Activated naive CD4-positive, alpha-beta T cell treated with anti-CD3 and anti-CD28 coated beads, Interleukin-2, amount 50 U/mL, for 24 hours (primary cell): Measurements from ENCODE around the gene PADI1.

Experiments used
- H3K27ac Mint-ChIP-seq: one replicate; pipeline ENCODE4 v1.8.0; 2021; ENCODE audit warnings: mild to moderate bottlenecking, mixed read lengths
- H3K27me3 Mint-ChIP-seq: one replicate; pipeline ENCODE4 v1.8.0; 2021; ENCODE audit warnings: mixed read lengths
- H3K36me3 Mint-ChIP-seq: one replicate; pipeline ENCODE4 v1.8.0; 2021; ENCODE audit warnings: mixed read lengths
- H3K4me1 Mint-ChIP-seq: one replicate; pipeline ENCODE4 v1.8.0; 2021; ENCODE audit warnings: mixed read lengths
- H3K4me3 Mint-ChIP-seq: one replicate; pipeline ENCODE4 v1.8.0; 2021; ENCODE audit warnings: mild to moderate bottlenecking, mixed read lengths
- H3K9me3 Mint-ChIP-seq: one replicate; pipeline ENCODE4 v1.8.0; 2021; ENCODE audit warnings: mixed read lengths

The PADI1 gene

DNA sequence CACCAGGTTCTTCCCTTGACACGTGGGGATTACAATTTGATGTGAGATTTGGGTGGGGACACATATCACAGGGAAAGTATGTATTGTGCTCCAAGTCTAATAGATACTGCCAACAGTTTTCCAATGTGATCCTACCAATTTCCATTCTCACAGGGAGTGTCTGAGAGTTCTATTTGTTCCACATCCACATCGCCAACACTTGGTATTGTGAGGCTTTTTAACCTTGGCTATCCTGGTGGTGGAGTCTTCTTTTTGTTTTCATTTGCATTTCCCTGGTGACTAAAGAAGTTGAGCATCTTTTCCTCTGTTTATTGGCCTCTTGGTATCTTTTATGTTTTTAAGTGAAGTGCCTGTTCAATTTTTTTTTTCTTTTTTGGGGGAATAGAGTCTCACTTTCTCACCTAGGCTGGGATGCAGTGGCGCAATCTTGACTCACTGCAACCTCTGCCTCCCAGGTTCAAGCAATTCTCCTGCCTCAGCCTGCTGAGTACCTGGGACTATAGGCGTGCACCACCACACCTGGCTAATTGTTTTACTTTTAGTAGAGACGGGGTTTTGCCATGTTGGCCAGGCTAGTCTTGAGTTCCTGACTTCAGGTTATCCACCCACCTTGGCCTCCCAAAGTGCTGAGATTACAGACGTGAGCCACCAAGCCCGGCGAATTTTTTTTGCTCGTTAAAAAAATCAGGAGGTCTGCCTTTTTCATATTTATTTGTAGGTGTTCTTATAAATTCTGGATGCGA is 15.9 kb upstream of the PADI1 start:
- Mint-ChIP-seq H3K27me3 (no peaks in the 10 kb centered on the region), H3K4me1 (peaks cover 29% of the 10 kb centered on the region), H3K27ac (no peak overlapping the region), H3K36me3 (peaks cover 2% of the 10 kb centered on the region), H3K9me3 (no peaks in the 10 kb centered on the region), H3K4me3 (no peak overlapping the region)

DNA sequence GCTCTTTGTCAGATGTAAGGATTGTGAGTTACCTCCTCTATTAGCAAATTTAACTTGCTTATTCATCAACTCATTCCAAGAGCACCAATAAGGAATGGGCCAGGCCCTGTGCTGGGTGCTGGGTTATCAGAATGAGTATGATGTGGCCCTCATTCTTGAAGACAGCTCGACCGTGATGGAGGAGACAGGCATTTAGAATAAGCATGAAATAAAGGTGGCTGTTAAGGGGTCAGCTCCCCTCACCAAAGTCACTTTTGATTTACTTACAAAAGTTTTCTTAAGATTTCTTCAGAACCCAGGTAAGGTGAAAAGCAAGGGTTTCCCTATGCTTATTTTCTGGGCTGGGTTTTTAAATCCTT is 15.3 kb upstream of the PADI1 start:
- Mint-ChIP-seq H3K27ac (no peak overlapping the region), H3K9me3 (no peaks in the 10 kb centered on the region), H3K27me3 (no peaks in the 10 kb centered on the region), H3K4me3 (no peak overlapping the region), H3K4me1 (peaks cover 29% of the 10 kb centered on the region), H3K36me3 (peaks cover 2% of the 10 kb centered on the region)

DNA sequence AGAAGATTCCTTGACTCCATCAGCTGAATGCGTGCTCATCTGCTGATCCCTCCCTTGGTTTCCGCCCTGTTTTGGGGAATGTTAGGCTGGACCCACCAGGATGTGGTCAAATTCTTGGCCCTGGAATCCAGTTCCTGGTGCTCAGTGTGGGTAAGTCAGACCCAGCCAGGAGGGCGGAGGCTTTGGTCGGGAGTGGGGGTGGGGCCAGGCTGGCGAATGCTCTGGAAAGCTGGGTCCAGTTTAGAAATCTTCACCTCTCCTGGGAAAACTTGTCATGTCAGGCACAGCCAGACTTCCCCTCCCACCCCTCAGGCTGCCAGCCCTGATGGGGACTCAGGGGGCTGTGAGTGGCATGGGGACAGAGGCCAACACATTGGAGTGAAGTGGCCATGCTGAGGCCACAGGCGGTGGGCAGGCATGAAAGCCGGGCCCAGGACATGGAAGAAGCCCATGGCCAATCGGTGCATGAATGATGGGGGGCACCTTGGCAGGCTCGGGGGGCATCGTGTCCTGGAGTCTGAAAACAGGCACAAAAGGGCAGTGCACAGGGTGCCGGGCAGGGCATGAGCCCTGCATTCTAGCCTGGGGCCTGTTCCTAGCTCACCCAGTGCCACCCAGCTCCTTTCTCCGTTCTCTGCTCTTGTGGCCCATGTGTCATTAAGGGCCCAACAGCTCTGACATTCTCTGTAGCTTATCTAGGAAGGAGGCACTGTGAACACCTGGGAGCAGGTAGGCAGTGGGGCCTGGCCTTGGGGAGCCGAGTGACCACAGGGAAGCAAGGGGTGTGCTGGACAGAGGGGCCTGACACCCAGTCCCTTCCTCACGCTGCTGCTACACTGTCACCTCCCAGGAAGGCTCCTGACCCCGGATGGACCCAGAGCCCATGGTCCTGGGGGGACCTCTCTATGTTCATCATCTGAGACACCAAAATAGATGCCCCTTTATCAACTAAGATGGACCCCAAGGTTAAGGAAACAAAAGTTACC is 14.6 kb upstream of the PADI1 start:
- Mint-ChIP-seq H3K36me3 (peaks cover 2% of the 10 kb centered on the region), H3K27ac (no peak overlapping the region), H3K27me3 (no peaks in the 10 kb centered on the region), H3K4me1 (peaks cover 27% of the 10 kb centered on the region), H3K4me3 (no peak overlapping the region), H3K9me3 (no peaks in the 10 kb centered on the region)

DNA sequence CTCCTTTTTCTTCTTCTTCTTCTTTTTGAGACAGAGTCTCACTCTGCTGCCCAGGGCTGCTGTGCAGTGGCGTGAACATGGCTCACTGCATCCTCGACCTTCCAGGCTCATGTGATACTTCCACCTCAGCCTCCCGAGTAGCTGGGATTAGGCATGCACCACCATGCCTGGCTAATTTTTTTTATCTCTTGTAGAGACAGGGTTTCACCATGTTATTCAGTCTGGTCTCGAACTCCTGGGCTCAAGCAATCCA is 13.0 kb upstream of the PADI1 start:
- no peak overlapping the region for H3K4me3 Mint-ChIP-seq
- H3K36me3 Mint-ChIP-seq, result peaks cover 2% of the 10 kb centered on the region
- no peaks in the 10 kb centered on the region for H3K9me3 Mint-ChIP-seq
- H3K27me3 Mint-ChIP-seq, result no peaks in the 10 kb centered on the region
- H3K27ac Mint-ChIP-seq, result no peak overlapping the region
- H3K4me1 Mint-ChIP-seq, result peaks cover 11% of the 10 kb centered on the region

DNA sequence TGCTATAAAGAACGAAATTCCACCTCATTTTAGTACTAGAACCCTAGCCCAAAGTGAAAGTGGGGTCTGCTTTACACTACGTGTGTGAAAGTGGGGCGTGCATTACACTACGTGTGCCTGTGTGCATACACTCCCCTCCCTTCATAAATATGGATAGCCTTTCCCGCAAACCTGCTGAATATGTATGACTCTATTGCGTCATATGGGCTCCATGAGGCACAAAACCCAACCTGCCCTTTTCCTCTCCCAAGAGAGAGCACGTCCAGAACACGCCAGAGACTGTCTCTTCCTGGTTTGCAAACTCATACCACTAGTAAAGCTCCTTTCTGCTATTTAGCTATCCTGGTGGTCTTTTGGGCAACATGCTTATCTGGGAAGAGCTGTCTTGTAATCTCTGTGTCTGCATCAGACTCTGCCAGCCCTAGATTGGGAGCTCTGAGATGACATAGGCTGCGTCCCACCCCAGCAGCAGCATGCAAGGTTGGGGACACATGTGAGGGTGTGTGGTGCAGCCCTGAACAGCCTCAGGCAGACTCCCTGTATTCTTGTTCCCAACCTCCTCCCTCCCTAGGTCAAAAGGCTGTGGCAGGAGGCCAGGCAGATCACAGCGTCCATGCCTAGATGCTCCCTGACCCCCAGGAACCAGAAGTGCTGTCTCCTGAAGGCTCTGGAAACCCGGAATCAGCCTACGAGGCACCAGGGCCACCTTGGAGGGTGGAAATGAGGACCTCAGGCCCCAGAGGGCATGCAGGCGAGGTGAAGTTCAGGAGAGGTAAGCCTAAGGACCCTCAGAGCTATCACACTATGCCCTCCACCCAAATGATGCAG is 12.3 kb upstream of the PADI1 start:
- Mint-ChIP-seq H3K4me1 (peaks cover 6% of the 10 kb centered on the region), H3K27ac (no peak overlapping the region), H3K27me3 (no peaks in the 10 kb centered on the region), H3K36me3 (peaks cover 2% of the 10 kb centered on the region), H3K9me3 (no peaks in the 10 kb centered on the region), H3K4me3 (no peak overlapping the region)

DNA sequence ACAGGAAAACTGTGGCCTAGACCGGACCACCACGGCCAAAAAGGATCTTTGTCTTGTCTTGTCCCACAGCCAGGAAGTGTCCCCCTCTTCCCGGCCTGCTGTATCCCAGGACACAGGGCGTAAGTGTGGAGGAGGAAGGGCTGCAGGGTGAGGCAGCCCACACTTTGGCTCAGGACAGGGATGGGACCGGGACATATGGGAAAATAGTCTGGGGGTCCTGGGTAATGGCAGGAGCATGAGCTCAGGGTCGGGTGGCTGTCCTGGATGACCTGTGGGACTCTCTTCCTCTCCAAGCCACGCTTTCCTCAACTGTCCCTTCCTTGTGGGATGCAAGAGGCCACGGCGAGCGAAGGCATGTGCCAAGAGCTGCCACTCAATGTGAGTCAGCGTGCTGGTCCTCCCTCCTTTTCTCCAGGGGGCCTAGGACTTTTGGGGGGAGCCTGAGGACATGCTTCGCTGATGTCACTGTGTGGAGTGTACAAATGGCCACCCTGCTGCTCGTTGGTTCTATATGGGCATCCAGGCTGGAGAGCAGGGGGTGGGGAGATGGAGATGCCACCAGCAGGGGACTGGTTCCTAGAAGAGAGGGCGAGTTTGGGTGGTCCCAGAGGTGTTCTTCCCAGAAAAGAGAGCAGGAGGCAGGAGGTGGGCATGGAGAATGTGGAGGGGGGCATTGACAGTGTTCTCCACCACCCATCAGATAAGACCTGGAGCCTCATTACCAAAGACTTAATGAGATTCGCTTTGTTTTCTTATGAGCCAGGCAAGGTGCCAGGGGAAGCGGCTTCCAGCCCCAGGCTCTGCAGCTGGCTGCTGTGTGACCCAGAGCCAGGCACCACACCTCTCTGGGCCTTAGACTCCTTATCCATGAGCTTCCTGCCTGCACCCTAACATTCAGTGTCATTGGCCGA is 11.5 kb upstream of the PADI1 start:
- Mint-ChIP-seq H3K4me1 (peaks cover 6% of the 10 kb centered on the region), H3K27ac (no peak overlapping the region), H3K36me3 (no peaks in the 10 kb centered on the region), H3K9me3 (no peaks in the 10 kb centered on the region), H3K4me3 (no peak overlapping the region), H3K27me3 (no peaks in the 10 kb centered on the region)

DNA sequence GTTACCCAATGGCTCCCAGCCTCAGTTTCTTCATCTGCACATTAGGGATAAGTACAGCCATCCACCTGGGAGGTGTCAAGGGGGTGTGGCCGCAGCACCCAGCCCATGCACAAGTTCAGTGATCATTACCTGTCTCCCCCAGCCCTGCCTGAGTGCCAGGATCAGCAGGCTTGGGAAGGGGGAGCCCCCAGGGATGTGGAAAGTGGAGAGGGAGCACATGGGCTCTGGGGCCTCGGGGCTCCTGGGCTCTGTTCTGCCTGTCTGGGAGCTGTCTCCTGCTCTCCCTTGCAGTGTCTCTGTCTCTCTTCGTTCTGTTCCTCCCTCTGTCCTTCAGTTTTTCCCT is 10.8 kb upstream of the PADI1 start:
- Mint-ChIP-seq H3K27ac (no peak overlapping the region), H3K27me3 (no peaks in the 10 kb centered on the region), H3K36me3 (no peaks in the 10 kb centered on the region), H3K9me3 (no peaks in the 10 kb centered on the region), H3K4me1 (peaks cover 7% of the 10 kb centered on the region), H3K4me3 (no peak overlapping the region)

DNA sequence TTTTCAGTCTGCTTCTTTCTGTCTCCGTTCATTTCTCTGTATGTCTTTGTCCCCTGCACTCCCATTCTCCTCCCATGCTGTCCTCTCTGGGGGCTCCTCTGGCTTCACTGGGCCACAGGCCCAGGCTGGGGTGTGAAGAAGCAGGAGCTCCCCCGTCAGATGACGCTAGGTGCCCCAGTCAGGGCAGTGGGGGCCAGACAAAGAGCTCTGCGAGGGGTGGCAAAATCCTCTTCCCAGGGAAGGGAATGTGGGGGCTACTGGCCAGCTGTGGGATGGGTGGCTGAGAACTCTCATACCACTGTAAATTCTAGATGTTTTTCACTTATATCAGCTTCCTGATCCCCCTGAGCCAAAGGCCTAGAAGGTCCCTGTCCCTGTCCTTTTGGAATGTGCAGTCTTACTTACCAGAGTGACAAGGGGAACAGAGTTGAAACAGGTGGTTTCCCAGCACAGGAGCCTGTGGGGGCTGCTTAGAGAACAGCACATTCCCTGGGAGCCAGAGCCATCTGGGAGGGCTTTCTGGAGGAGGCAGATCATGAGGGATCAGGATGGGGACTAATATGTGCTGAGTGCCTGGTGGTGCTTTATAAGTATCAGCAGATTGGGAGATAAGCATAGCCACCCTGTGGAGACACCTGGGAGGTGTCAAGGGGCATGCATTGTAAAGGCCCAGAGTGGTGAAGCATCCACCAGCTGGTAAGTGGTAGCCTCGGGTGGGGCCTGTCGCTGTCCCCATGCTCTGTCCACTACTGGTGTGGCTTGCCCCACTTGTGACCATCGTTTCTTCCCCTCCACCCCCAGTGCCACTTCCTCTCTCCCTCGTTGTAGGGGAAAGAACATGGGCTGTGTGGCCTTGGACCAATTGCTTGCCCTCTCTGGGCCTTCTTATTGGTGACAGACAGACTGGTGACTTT is 10.1 kb upstream of the PADI1 start:
- Mint-ChIP-seq H3K36me3 (no peaks in the 10 kb centered on the region), H3K4me1 (peaks cover 12% of the 10 kb centered on the region), H3K9me3 (no peaks in the 10 kb centered on the region), H3K27me3 (no peaks in the 10 kb centered on the region), H3K27ac (no peak overlapping the region), H3K4me3 (no peak overlapping the region)

DNA sequence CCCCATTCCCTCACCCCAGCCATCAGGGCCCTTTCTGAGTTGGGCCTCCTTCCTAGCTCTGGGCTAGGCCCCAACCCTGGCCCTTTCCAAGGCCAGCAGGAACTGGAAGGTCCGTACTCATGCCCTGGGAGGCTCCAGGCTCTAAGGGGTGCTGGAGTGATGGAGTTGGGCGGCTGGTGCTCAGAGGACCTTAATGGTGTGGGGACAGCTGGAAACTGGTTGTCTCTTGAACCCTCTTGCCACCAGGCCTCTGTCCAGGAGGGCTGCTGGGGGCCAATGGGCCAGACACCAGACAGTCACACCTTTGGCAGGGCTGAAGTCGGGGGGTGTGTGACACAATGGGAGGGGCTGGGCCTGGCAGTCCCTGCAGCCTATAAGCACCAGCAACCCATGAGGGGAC is 9.2 kb upstream of the PADI1 start:
- H3K27me3 Mint-ChIP-seq, result no peaks in the 10 kb centered on the region
- no peaks in the 10 kb centered on the region for H3K36me3 Mint-ChIP-seq
- no peak overlapping the region for H3K4me3 Mint-ChIP-seq
- no peak overlapping the region for H3K27ac Mint-ChIP-seq
- peaks cover 19% of the 10 kb centered on the region for H3K4me1 Mint-ChIP-seq
- no peaks in the 10 kb centered on the region for H3K9me3 Mint-ChIP-seq

DNA sequence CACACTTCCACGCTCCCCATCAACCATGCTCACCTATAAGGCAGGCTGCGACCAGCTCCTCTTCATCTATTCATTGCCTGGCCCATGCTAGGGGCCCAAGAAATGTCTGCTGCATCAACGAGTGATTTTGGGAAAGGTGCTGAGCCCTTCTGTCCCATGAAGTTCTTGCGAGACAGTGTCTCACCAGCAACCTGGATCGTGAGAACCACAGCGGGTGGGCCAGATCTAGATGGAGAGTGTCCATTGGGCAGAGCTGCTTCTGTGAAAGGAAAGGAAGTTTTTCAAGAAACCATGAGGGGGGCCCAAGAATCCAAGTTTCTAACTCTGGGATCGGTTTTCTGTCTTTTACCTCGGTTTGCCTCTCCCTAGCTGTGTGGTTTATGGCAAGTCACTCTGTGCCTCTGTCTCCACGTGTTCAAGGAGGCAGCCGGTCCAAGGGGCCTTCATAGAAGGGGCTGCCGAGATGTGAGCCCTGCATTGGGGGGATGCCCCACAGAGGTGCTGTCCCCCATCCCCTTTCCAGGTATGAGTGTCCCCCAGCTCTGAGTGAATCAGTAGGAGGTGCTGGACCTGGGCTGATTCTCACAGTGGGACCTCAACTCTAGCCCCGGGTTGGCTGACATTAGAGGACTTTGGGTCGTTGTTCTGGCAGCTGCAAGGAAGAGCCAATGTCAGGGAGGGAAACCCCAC is 8.3 kb upstream of the PADI1 start:
- no peaks in the 10 kb centered on the region for H3K27me3 Mint-ChIP-seq
- H3K36me3 Mint-ChIP-seq, result no peaks in the 10 kb centered on the region
- no peak overlapping the region for H3K4me3 Mint-ChIP-seq
- H3K9me3 Mint-ChIP-seq, result no peaks in the 10 kb centered on the region
- peaks cover 26% of the 10 kb centered on the region for H3K4me1 Mint-ChIP-seq
- no peak overlapping the region for H3K27ac Mint-ChIP-seq

DNA sequence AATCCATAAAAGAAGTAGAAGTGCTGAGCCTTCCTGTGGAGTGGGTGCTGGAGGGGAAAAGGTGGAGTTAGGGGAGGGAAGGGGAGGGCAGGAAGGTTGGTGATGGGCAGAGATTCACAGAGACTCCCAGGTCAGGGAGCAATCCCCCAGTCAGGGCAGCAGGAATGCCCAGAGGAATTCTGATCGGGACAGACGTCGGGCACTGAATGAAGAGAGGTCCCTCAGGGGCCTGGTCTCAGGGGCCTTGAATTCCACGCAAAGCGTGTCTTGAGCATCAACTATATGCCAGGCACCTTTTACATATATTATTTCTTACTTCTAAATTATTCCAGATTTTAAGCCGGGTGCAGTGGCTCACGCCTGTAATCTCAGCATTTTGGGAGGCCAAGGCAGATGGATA is 7.2 kb upstream of the PADI1 start:
- Mint-ChIP-seq H3K4me3 (no peak overlapping the region), H3K27me3 (no peaks in the 10 kb centered on the region), H3K4me1 (peaks cover 32% of the 10 kb centered on the region), H3K36me3 (no peaks in the 10 kb centered on the region), H3K27ac (no peak overlapping the region), H3K9me3 (no peaks in the 10 kb centered on the region)

DNA sequence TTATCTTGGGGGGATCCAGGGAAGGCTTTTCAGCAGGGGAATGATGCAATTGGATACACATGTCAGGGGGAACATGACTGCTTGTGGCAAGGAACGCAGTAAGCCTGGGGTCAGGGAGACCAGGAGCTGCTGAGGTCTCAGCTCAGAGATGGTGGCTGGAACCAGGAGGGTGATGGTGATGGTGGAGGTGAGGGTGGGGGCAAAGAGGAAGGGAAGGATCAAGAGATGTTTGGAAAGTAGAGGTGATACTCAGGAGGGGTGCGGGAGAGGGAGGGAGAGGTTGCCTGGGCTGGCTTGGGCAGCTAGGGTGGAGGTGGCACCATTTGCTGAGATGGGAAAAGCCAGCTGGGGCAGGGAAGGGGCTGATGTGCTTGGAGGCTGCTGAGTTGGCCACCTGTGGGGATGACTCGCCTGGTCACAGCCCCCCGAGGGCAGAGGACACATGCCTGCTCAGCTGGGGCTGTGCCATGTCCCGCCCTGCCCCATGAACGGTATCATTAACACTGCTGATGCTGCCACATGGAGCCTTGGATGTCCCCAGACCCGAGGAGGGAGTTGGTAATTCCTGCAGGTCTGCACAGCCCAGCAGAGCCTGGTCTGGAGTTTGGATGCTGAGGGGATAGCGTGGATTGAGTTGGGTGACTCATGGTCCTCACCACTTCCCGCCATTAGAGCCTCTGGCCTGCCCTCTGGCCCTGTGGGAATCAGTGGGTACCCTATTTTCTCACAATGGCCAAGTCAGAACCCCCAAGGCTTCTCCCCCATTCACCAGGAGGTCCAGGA is 6.3 kb upstream of the PADI1 start:
- no peaks in the 10 kb centered on the region for H3K36me3 Mint-ChIP-seq
- H3K27ac Mint-ChIP-seq, result no peak overlapping the region
- no peaks in the 10 kb centered on the region for H3K9me3 Mint-ChIP-seq
- H3K4me3 Mint-ChIP-seq, result no peak overlapping the region
- peaks cover 42% of the 10 kb centered on the region for H3K4me1 Mint-ChIP-seq
- H3K27me3 Mint-ChIP-seq, result no peaks in the 10 kb centered on the region

DNA sequence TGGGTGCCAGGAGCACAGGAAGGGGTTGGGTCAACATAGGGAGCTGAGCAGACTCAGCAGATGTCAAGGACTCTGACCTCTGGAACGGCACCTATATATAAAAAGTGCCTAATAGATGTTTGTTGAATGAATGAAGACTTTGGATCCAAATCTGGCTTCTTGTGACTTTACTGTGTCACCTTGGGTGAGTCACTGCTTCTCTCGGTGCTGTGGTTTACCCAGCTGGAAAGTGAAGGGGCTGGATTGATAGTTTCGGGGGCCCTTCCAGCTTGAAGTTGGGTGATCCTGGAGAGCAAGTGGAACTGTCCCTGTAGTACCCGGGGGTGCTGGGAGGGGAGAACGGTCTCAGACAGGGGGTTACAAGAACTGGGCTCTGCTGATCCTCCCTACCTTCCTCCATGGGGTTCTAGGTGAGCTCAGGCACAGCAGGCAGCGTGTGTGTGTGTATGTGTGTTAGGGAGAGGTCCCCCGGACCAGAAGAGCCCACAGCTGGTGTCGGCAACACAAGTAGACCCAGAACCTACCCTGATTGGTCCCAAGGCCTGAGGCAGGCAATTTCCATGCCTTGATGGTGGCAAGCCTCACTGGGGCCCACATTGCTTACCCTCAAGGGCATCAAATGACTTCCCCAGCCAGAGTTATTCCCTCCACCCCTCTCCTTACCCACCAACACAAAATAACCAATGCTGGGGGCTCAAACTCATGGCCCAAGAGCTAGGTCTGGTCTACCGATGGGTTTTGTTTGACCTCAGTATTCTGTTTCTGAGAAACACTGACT is 5.5 kb upstream of the PADI1 start:
- no peak overlapping the region for H3K4me3 Mint-ChIP-seq
- no peak overlapping the region for H3K27ac Mint-ChIP-seq
- no peaks in the 10 kb centered on the region for H3K27me3 Mint-ChIP-seq
- H3K9me3 Mint-ChIP-seq, result no peaks in the 10 kb centered on the region
- H3K36me3 Mint-ChIP-seq, result no peaks in the 10 kb centered on the region
- peaks cover 50% of the 10 kb centered on the region for H3K4me1 Mint-ChIP-seq
